ENCODE measurements around the gene DAB1. TPM values are rescaled to one million over a fixed set of nuclear protein-coding genes. Genes with fewer than 3 reads are reported as not detected.

DAB1 gene
- total RNA-seq, 6 donors from 2014 or later: 0.15 to 0.20 TPM; not detected in 4

GRCh38 chr1:57210881-57211280 lies 213.0 kb downstream of the DAB1 start:
- ATAC-seq (ENCODE audit: low FRiP score in 2 of 2) (no peak), DNase-seq (no peak)
- WGBS, 2 donors: 86 to 98% methylated on average over 2 of the region's 2 CpGs
- H3K36me3 ChIP-seq: no peaks in the 10 kb centered on the region
- H3K27ac ChIP-seq: no peak overlapping the region
- H3K27me3 ChIP-seq: no peaks in the 10 kb centered on the region
- no peaks in the 10 kb centered on the region for H3K4me1 ChIP-seq
- no peak overlapping the region for H3K4me3 ChIP-seq
- H3K9me3 ChIP-seq: no peaks in the 10 kb centered on the region
- TF ChIP-seq POLR2AphosphoS5 (IDR thresholded peaks at IDR 0.05) (no peak), EP300 (IDR thresholded peaks at IDR 0.05) (no peak), POLR2A (IDR thresholded peaks at IDR 0.05) (no peak), CTCF (IDR thresholded peaks at IDR 0.05) (no peak)

GRCh38 chr1:57209495-57209894 lies 214.4 kb downstream of the DAB1 start:
- TF ChIP-seq EP300 (IDR thresholded peaks at IDR 0.05): no peak
- WGBS, 2 donors: 91 to 97% methylated on average over 1 of the region's 1 CpG
- no peak for DNase-seq
- no peaks in the 10 kb centered on the region for H3K4me1 ChIP-seq
- H3K27ac ChIP-seq: no peak overlapping the region
- no peak overlapping the region for H3K4me3 ChIP-seq
- no peak for ATAC-seq (ENCODE audit: low FRiP score in 2 of 2)
- H3K9me3 ChIP-seq: no peaks in the 10 kb centered on the region
- no peaks in the 10 kb centered on the region for H3K36me3 ChIP-seq
- H3K27me3 ChIP-seq: no peaks in the 10 kb centered on the region

GRCh38 chr1:57208741-57209302 lies 215.0 kb downstream of the DAB1 start:
- DNase-seq: no peak
- ATAC-seq (ENCODE audit: low FRiP score in 2 of 2): no peak
- Histone ChIP-seq H3K36me3 (no peaks in the 10 kb centered on the region), H3K27ac (no peak overlapping the region), H3K4me3 (no peak overlapping the region), H3K9me3 (no peaks in the 10 kb centered on the region), H3K4me1 (no peaks in the 10 kb centered on the region), H3K27me3 (no peaks in the 10 kb centered on the region)
- WGBS, 2 donors: 89 to 92% methylated on average over 1 of the region's 1 CpG
- TF ChIP-seq CTCF (IDR thresholded peaks at IDR 0.05): no peak
- TF ChIP-seq POLR2A (IDR thresholded peaks at IDR 0.05): no peak
- no peak for TF ChIP-seq POLR2AphosphoS5 (IDR thresholded peaks at IDR 0.05)
- TF ChIP-seq EP300 (IDR thresholded peaks at IDR 0.05): no peak

- H3K36me3 ChIP-seq: no peaks in the 10 kb centered on the region
- ATAC-seq (ENCODE audit: low FRiP score in 2 of 2) (no peak), DNase-seq (no peak)
- no peaks in the 10 kb centered on the region for H3K4me1 ChIP-seq
- H3K9me3 ChIP-seq: no peaks in the 10 kb centered on the region
- no peak overlapping the region for H3K27ac ChIP-seq
- no peak overlapping the region for H3K4me3 ChIP-seq
- TF ChIP-seq EP300 (IDR thresholded peaks at IDR 0.05) (no peak), POLR2A (IDR thresholded peaks at IDR 0.05) (no peak), POLR2AphosphoS5 (IDR thresholded peaks at IDR 0.05) (no peak), CTCF (IDR thresholded peaks at IDR 0.05) (no peak)
- no peaks in the 10 kb centered on the region for H3K27me3 ChIP-seq
Observed at GRCh38 chr1:57206038-57206437, 217.8 kb downstream of the DAB1 start.

- Histone ChIP-seq H3K4me3 (no peak overlapping the region), H3K27ac (no peak overlapping the region), H3K9me3 (no peaks in the 10 kb centered on the region), H3K36me3 (no peaks in the 10 kb centered on the region), H3K4me1 (no peaks in the 10 kb centered on the region), H3K27me3 (no peaks in the 10 kb centered on the region)
- ATAC-seq (ENCODE audit: low FRiP score in 2 of 2) (no peak), DNase-seq (no peak)
- TF ChIP-seq EP300 (IDR thresholded peaks at IDR 0.05) (no peak), POLR2A (IDR thresholded peaks at IDR 0.05) (no peak), CTCF (IDR thresholded peaks at IDR 0.05) (no peak), POLR2AphosphoS5 (IDR thresholded peaks at IDR 0.05) (no peak)
- WGBS, 2 donors: 80 to 88% methylated on average over 5 of the region's 5 CpGs
Observed at GRCh38 chr1:57204942-57205787, 218.7 kb downstream of the DAB1 start.

Measured in upper lobe of left lung (tissue), 6 donors.